Stimulated activated CD8-positive, alpha-beta memory T cell treated with anti-CD3 and anti-CD28 coated beads, Interleukin-4, amount 100 ng/mL, for 1 hour (primary cell): Measurements from ENCODE around the gene NFATC4.
"Not testable (repeated sequence)": the region's sequence is repeated elsewhere in the genome, so short reads cannot be mapped to it uniquely, and the experiment has no call there.

Experiments used
- DNase-seq, 2 donors: peaks; one replicate each; pipeline ENCODE4 v3.0.0-alpha.2; 2020; ENCODE audit warnings: low read depth in 2 of 2, low spot score in 1 of 2

NFATC4 gene

DNA sequence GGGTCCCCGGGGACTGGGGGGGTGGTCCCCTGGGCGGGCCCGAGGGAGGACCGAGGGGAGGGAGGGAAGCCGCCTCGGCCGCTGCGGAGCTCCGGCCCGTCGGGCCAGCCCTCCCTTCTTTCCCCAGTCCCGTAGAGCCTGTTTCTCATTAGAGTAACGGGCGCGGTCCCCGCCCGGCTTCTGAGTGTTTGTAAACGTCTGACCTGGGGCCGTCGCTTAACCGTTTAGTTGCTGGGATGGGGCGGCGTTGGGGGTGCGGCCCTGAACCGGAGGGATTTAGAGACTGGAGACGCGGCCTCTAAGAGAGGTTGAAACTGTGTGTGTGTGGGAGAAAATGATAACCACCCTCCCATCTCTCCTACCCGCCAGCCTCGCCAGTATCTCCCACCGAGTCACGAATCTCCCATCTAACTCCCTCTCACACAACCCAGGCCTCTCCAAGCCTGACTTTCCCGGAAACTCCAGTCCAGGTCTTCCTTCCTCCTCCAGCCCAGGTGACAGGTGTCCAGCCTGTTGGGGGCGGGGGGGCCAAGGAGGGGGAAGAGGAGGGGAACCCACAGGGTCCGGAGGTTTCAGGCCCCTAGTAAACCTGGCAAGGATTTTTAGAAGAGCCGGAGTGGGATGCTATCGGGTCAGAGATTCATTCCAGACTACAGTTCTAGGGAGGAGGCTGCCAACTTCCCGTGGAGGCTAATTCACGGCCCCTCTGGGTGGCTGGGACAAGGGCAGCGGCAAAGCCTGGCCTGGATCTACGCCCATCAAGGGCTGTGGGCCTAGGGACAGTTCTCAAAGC, 1.1 kb upstream of the NFATC4 start:
- DNase-seq: no peak

DNA sequence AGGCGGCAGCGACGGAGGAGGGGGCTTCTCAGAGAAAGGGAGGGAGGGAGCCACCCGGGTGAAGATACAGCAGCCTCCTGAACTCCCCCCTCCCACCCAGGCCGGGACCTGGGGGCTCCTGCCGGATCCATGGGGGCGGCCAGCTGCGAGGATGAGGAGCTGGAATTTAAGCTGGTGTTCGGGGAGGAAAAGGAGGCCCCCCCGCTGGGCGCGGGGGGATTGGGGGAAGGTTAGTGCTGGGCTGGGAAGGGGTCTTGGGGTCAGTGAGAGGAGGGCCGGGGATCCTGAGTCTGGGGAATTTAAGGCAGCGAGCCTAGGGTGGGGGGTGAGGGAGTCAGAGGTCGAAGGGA, 203 bp downstream of the NFATC4 start:
- DNase-seq: no peak

DNA sequence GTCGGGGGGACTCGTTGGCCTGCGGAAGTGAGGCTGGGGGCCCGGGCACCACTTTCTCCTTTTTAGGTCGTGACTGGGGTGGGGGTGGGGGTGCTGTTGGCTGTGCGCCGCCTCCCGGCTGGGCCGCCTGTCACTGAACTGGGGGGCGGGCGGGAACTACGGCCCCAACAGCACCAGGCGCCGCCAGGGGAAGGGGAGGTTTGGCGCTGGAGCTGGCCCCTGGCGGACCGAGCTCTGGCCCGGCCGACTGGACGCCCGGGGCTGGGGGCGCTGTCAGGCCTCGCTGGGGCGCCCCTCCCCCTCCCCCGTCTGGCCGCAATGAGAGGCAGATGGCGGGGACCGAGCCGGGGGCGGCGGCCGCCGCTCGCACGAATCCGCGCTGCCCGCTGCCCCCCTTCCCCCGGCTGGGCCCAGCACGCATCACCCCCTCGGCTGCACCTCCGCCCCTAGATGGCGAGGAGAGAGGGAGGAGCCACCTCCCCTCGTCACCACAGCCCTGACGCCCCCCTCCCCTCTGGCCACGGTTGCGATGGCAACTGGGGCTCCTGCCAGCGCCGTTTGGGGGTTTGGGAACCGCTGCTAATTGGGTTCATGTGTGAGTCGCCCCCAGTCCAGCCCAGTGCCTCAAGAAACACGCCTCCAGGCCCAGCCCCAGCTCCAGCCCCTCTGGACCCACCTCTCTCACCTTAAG, 723 bp downstream of the NFATC4 start:
- DNase-seq: no peak

DNA sequence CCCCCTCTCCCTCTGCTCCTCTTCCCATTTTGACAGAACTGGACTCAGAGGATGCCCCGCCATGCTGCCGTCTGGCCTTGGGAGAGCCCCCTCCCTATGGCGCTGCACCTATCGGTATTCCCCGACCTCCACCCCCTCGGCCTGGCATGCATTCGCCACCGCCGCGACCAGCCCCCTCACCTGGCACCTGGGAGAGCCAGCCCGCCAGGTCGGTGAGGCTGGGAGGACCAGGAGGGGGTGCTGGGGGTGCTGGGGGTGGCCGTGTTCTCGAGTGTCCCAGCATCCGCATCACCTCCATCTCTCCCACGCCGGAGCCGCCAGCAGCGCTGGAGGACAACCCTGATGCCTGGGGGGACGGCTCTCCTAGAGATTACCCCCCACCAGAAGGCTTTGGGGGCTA, 1.5 kb downstream of the NFATC4 start:
- no peak for DNase-seq

DNA sequence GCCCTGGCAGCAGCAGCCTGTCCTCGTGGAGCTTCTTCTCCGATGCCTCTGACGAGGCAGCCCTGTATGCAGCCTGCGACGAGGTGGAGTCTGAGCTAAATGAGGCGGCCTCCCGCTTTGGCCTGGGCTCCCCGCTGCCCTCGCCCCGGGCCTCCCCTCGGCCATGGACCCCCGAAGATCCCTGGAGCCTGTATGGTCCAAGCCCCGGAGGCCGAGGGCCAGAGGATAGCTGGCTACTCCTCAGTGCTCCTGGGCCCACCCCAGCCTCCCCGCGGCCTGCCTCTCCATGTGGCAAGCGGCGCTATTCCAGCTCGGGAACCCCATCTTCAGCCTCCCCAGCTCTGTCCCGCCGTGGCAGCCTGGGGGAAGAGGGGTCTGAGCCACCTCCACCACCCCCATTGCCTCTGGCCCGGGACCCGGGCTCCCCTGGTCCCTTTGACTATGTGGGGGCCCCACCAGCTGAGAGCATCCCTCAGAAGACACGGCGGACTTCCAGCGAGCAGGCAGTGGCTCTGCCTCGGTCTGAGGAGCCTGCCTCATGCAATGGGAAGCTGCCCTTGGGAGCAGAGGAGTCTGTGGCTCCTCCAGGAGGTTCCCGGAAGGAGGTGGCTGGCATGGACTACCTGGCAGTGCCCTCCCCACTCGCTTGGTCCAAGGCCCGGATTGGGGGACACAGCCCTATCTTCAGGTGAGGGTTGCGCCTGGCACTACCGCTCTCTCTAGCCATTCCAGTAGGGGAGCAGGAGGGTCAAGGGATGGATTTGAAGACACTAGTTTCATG, 2.1 kb downstream of the NFATC4 start:
- no peak for DNase-seq

DNA sequence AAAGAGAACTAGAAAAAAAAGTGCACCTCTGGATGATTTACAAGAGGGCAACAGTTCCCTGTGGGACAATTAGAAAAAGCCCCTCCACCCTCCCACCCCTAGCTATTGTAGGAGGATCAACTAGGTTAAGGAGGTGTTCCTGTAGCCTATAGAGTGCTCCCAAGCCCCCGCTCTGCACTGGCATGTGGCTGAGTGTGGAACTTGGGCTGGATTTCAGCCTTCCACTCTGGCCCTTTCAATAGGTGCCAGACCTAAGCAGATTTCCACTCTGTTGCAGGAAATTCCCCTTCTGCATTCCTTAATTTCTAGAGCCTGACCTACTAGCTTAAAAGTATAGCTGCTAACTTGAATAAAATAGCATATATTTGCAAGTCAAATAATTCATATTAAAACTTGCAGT, 2.8 kb downstream of the NFATC4 start:
- DNase-seq: no peak

DNA sequence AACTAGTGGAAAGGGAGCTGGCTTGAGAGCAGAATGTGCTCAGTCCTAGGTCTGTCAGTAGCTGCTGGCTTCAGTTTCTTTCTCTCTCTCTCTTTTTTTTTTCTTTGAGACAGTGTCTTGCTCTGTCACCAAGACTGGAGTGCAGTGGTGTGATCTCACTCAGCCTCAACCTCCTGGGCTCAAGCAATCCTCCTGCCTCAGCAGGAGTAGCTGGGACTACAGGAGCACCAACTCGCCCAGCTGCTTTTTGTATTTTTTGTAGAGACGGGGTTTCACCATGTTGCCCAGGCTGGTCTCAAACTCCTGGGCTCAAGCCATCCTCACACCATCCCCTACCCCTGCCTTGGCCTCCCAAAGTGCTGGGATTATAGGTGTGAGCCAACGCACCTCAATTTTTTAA, 3.6 kb downstream of the NFATC4 start:
- DNase-seq: not testable (repeated sequence)

DNA sequence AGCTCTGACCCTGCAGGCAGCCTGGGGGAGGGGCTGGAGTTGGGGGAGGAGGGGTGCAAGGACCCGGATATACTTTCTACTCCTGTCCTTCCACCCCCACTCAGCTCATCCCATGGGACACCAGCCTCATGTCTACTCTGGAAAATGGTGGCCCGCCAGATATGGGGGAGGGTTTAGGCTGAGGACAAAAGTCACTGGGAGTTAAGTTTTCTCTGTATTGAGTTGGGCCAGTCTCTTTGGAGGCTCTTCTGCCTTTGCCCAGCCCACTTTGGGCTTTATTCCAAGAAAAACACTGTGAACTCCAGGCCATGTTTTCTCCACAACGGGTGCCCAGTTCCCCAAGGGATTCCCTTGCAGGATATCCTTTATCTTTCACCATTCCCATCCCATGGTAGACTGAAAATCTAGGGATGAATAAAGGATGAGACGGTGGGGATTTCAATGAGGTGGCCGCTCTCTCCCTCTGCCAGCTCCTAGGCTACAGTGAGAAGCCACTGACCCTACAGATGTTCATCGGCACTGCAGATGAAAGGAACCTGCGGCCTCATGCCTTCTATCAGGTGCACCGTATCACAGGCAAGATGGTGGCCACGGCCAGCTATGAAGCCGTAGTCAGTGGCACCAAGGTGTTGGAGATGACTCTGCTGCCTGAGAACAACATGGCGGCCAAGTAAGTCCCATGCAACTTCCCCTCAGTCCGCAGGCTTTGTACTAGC, 4.9 kb downstream of the NFATC4 start:
- DNase-seq: no peak

DNA sequence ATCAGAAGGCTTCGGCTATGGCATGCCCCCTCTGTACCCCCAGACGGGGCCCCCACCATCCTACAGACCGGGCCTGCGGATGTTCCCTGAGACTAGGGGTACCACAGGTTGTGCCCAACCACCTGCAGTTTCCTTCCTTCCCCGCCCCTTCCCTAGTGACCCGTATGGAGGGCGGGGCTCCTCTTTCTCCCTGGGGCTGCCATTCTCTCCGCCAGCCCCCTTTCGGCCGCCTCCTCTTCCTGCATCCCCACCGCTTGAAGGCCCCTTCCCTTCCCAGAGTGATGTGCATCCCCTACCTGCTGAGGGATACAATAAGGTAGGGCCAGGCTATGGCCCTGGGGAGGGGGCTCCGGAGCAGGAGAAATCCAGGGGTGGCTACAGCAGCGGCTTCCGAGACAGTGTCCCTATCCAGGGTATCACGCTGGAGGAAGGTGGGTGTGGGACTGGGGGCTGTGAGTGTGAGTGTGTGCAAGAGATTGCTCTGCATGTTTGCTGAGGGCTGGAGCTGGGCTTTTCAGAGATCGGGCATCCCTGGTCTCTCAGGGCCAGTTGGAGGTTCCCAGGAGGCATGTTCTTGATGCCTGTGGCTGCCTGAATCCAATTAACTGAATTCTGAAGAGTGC, 8.6 kb downstream of the NFATC4 start:
- DNase-seq: no peak

DNA sequence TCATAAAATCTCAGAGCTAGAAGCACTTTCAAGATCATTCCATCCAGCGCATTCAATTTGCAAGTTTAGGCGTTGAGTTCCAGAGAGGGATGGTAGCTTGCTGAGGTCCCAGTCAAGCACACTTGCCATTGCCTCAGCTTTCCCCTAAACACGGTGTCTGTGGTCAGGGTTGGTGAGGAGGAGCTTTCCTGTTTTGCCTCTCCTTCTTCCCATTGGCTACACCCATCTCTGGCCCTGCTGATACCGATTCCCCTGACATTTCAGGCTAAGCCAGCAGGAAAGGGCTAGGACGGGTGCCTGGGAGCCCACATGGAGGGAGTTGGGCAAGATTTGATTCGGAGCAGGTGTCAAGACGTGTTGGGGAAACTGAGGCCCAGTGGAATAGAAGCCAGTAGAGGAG, 9.1 kb downstream of the NFATC4 start:
- no peak for DNase-seq

DNA sequence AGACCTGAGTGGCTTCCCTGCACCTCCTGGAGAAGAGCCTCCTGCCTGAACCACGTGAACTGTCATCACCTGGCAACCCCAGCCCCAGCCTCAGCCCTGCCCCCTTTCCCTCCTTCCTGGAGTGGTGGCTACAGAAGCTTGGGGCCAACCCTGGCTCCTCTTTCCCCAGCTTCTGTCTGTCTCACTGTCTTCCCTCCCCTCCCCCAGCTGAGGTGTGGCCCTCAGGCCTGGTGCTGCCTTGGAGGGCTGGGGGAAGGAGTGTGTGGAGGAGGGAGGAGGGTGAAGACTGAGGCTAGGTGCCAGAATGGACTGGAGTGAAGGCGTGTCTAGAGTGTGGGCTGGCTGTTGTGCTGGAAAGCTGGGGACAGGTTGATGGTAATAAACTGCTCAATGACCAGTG, 9.7 kb downstream of the NFATC4 start:
- DNase-seq: no peak

DNA sequence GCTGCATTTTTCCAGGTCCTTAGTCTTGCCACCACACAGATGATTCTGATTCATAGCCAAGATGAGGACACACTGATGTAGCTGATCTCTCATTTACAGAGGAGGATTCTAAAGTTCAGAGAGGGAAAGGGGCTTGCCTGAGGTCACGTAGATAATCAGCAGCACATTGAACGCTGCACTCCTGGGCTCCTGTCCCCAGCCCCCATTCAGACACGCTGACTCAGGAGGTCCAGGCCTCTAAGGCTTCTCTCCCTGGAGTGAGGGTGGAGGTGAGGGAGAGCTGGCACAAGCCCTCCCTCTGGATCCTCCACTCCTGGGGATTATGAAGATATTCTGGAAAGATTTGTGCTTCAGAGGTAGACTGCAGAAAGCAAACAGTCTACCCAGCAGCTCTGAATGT, 10.3 kb downstream of the NFATC4 start:
- no peak for DNase-seq

DNA sequence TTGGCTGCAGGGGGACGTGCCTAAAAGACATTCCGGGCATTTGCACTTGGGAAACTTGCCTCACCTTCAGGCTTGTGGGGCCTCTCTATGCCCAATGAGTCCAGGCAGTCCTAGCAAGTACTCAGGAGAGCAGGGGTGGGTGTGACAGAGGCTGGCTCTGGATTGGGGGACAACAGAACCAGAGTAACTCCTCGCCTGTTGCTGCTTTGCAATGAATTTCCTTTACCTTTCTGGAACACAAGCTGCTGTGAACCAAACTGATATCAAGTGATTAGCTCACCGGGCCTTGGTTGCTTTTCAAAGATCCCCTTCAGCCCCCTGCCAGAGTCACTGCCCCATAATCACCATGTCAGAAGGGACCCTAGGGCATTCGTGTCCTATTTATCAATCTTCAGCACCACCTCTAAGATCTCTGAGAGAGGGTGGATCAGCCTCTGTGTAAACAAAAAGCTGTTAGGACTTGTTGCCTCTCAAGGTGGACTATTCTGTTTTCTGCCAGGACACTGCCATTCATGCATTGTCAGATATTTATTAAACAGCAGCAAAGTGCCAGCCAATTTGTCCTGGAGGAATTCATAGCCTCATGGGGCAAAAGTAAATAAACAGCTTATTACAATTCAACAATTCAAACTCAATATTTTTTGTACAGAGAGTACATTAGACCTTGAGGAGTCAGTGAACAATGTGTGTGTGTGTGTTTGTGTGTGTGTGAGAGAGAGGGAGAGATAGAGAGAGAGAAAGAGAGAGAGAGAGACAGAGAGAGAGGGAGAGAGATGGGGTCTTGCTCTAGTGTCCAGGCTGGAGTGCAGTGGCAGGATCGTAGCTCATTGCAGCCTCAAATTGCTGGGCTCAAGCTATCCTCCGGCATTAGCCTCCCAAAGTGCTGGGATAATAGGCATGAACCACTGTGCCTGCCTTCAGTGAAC, 11.3 kb downstream of the NFATC4 start:
- DNase-seq: no peak

DNA sequence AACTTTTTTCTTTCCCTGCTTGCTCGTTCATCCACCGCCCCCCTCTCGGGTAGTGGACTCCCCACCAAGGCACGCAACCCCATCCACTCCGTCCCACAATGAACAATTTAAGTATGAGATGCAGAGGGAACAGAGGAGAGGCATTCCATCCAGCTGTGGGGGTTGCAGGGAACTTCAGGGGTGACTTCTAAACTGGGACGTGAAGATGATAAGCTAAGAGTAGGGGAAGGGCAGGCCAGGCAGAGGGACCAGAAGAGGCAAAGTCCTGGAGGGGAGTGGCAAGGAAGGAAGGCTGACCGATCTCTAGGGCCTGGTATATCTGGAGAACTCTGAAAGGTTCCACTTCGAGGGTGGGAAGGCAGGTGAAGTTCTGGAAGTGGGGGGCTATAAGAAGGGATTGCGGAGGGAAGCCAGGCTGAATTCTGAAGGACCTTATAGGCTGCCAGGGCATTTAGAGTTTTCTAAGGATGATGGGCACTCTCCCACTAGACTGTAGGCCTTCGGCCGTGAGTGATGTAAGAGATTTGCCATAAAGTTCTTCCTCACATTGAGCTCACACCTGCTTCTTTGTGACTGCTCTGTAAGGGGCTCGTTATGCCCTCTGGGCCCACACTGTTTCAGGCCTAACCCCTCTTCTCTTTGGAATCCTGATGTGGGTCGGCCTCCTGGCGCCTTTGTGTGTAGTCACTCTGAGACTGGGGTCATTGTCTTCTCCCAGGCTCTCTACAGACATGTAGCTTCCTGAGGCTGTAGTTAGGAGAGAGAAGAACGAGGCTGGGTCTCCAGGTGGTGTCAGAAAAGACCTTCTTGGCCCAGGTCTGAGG, 12.1 kb downstream of the NFATC4 start:
- DNase-seq: no peak

DNA sequence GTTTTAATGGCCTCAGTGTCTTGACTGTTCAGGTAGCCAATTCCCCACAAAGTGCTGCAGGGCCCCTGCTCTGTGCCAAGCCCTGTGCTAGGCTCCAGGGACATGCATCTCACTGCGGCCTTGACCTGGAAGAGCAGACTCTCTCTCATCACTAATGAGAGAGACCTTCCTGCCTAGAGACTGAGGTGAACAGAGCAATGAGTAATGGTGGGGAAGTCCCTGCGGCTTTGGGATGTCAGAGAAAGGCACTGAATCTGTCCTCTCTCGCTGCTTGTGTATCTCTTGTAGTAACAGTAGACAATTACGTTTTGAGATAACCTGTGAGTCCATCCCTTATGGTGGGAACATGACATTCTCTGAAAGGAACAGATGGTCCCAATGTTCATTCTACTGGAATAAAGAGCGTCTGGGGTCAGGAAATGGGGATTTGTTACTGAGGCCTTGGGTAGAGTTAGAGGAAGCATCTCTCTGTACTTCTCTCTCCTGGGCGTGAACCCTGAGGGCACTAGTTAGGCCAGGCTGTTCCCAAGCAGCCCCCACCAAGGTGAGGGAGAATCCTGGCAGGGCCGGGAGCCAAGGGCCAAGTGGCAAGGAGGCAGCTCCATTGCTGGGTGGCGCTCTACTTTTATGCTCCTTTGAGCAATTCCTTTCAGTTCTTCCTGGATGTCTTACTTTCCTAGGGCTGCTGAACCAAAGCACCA, 13.5 kb downstream of the NFATC4 start:
- DNase-seq: no peak

DNA sequence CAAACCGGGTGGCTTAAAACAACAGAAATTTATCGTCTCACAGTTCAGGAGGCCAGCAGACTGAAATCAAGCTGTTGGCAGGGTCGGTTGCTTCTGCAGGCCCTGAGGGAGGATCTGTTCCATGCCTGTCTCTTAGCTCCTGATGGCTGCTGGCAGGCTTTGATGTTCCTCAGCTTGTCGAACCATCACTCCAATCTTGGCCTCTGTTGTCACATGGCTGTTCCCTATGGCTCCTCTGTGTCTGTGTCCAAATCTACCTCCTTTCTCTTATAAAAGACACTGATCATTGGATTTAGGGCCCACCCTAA, 14.0 kb downstream of the NFATC4 start:
- DNase-seq: no peak

DNA sequence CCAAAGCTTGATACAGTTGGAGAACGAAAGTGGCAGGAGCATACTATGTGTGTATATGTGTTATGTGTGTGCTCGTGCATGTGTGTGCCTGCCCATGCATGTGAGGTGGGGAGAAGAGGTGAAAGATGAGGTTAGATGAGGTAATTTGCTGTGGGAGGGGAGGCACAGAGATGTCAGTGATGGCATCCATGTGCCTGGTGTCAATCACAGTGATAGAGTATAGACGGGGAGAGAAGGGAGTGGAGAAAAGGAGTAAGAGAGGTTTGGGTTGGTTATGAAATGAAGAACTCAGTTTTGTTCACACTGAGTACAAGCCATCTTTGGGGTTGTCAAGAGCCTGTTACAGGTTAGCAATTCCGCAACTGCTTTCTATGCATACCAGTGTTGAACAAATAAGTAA, 16.2 kb downstream of the NFATC4 start:
- no peak for DNase-seq

DNA sequence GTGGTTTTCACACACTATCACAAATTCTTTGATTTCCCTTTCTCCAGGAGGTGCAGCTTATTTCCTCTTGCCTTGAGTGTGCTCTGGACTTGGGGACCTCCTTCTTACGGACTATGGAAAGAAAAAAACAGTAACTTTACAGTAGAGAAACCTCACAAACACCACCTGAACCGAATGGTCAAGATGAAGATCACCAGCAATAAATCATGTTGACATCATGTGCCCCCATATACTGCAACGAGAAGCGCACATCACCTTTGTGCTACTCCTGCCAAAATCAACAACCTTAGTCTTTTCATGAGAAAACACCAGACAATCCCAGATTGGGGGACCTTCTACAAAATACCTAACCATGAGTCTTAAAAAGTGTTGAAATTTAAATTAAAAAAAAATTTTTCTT, 17.5 kb downstream of the NFATC4 start:
- no peak for DNase-seq

DNA sequence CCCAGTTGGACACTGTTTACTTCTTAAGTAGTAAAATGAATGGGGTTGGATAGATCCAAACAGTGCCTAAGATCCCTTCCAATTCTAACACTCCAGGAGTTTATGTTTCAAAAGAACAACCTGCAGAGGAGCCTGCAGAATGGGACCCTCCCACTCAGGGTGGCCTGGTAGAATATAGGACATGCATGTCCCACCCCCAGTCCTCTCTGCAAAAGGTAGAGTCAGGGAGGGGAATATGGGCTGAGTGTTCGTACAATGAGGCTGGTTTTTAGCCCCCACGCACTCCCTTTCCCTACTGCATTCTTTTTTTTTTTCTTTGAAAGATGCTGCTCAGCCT, 19.0 kb downstream of the NFATC4 start:
- no peak for DNase-seq
